CD4-positive, alpha-beta memory T cell (primary cell): ENCODE measurements around the gene TMEM235. TPM values are rescaled to one million over a fixed set of nuclear protein-coding genes. Genes with fewer than 3 reads are reported as not detected.
A peak's percentile ranks its signal among the peaks of the same experiment; 100 is the strongest.

ENCODE experiments used
- CTCF ChIA-PET: fragments of 350-600 bp; sonication (Branson Sonifier 250); formaldehyde crosslinking; loops from one replicate; lab custom pipeline; 2021; ENCODE audit warnings: inconsistent platforms; ENCODE audit not compliant: partially characterized antibody; lab: Charles Lee
- POLR2A ChIA-PET: fragments of 350-600 bp; sonication (Branson Sonifier 250); formaldehyde crosslinking; loops from one replicate; lab custom pipeline; 2021; ENCODE audit not compliant: partially characterized antibody; lab: Charles Lee
- DNase-seq, 5 donors: peaks; one replicate each; pipeline versions ENCODE4 v3.0.0 to v3.0.0-alpha.2; 2020 to 2022; ENCODE audit warnings: mixed read lengths in 1 of 5
- H3K27ac ChIP-seq: one replicate; pipeline ENCODE4 v1.7.0; 2013; ENCODE audit warnings: low read depth, low read length
- H3K27me3 ChIP-seq: 2 replicates; pipeline ENCODE4 v1.7.0; 2013; ENCODE audit warnings: mild to moderate bottlenecking, low read length, moderate library complexity; ENCODE audit not compliant: insufficient read depth
- H3K36me3 ChIP-seq: 2 replicates; pipeline ENCODE4 v1.7.0; 2013; ENCODE audit warnings: mild to moderate bottlenecking, low read length, moderate library complexity; ENCODE audit not compliant: insufficient read depth
- H3K4me1 ChIP-seq: 2 replicates; pipeline ENCODE4 v1.7.0; 2013; ENCODE audit warnings: mild to moderate bottlenecking, low read length, moderate library complexity; ENCODE audit not compliant: insufficient read depth
- H3K4me3 ChIP-seq, 2 donors: one replicate each; pipeline ENCODE4 v1.7.0; 2013; ENCODE audit warnings: low read length in 2 of 2, mild to moderate bottlenecking in 1 of 2
- H3K9me3 ChIP-seq, 2 donors: one replicate each; pipeline ENCODE4 v1.7.0; 2013; ENCODE audit warnings: low read length in 2 of 2, control low read depth in 1 of 2; ENCODE audit not compliant: control insufficient read depth in 1 of 2
- H3K27ac Mint-ChIP-seq, 7 donors: one replicate each; pipeline ENCODE4 v1.8.0; 2020 to 2021; ENCODE audit warnings: mixed read lengths in 7 of 7, mild to moderate bottlenecking in 6 of 7, inconsistent platforms in 3 of 7, moderate library complexity in 3 of 7
- H3K27me3 Mint-ChIP-seq, 2 donors: one replicate each; pipeline ENCODE4 v1.8.0; 2020 to 2021; ENCODE audit warnings: mixed read lengths in 2 of 2
- H3K36me3 Mint-ChIP-seq, 2 donors: one replicate each; pipeline ENCODE4 v1.8.0; 2020 to 2021; ENCODE audit warnings: mixed read lengths in 2 of 2, inconsistent platforms in 1 of 2, mild to moderate bottlenecking in 1 of 2
- H3K4me1 Mint-ChIP-seq, 4 donors: one replicate each; pipeline ENCODE4 v1.8.0; 2020 to 2021; ENCODE audit warnings: mixed read lengths in 4 of 4, mild to moderate bottlenecking in 1 of 4
- H3K4me3 Mint-ChIP-seq, 8 donors: one replicate each; pipeline ENCODE4 v1.8.0; 2020 to 2021; ENCODE audit warnings: mixed read lengths in 8 of 8, mild to moderate bottlenecking in 7 of 8, moderate library complexity in 6 of 8, inconsistent platforms in 3 of 8
- H3K9me3 Mint-ChIP-seq, 8 donors: one replicate each; pipeline ENCODE4 v1.8.0; 2020 to 2021; ENCODE audit warnings: mixed read lengths in 8 of 8, mild to moderate bottlenecking in 5 of 8, inconsistent platforms in 3 of 8, moderate library complexity in 1 of 8
- intact Hi-C: fragments of 100-400 bp; cut with micrococcal nuclease; formaldehyde crosslinking; loops from one replicate; pipeline ENCODE4 v1.15.1; 2023
- polyA plus RNA-seq, 2 donors: library from polyadenylated mRNA; unstranded; fragments of 300-500 nt; fragmentation: Illumina TruSeq; gene quantifications; one replicate each; pipeline ENCODE4 v1.2.3, GENCODE V29; 2021
- total RNA-seq, 2 experiments: library from RNA; stranded (reverse); gene quantifications; one replicate each; pipeline ENCODE4 v1.2.3, GENCODE V29; 2021

TMEM235 gene
- total and polyA plus RNA-seq, 4 experiments from 2014 or later = not detected

GRCh38 chr17:78205124-78205775, 26.2 kb upstream of the TMEM235 start:
- H3K4me3 ChIP-seq = no peak overlapping the region
- ChIA-PET CTCF (no interaction called here), POLR2A (no interaction called here)
- no peaks in the 10 kb centered on the region for H3K27me3 ChIP-seq
- peak overlapping the region in 1 of 7 donors; percentile 29 for H3K27ac Mint-ChIP-seq
- H3K36me3 ChIP-seq = no peaks in the 10 kb centered on the region
- no peaks in the 10 kb centered on the region for H3K36me3 Mint-ChIP-seq
- H3K27ac ChIP-seq = no peak overlapping the region
- H3K4me1 Mint-ChIP-seq = no peaks in the 10 kb centered on the region
- no peaks in the 10 kb centered on the region for H3K27me3 Mint-ChIP-seq
- intact Hi-C loops = no loop called here
- no peaks in the 10 kb centered on the region for H3K4me1 ChIP-seq
- no peaks in the 10 kb centered on the region for H3K9me3 Mint-ChIP-seq
- H3K9me3 ChIP-seq = no peaks in the 10 kb centered on the region
- no peak overlapping the region for H3K4me3 Mint-ChIP-seq
- no peak for DNase-seq

- no peak overlapping the region for H3K4me3 Mint-ChIP-seq
Measured at GRCh38 chr17:78206298-78206697, 25.1 kb upstream of the TMEM235 start.

GRCh38 chr17:78208486-78208885, 22.9 kb upstream of the TMEM235 start:
- ChIA-PET CTCF (no interaction called here), POLR2A (no interaction called here)
- Mint-ChIP-seq H3K4me1 (no peaks in the 10 kb centered on the region), H3K4me3 (no peak overlapping the region), H3K9me3 (no peaks in the 10 kb centered on the region), H3K36me3 (no peaks in the 10 kb centered on the region), H3K27me3 (no peaks in the 10 kb centered on the region), H3K27ac (no peak overlapping the region)
- Histone ChIP-seq H3K27ac (no peak overlapping the region), H3K4me1 (no peaks in the 10 kb centered on the region), H3K36me3 (no peaks in the 10 kb centered on the region), H3K27me3 (no peaks in the 10 kb centered on the region), H3K4me3 (no peak overlapping the region), H3K9me3 (no peaks in the 10 kb centered on the region)
- no peak for DNase-seq
- intact Hi-C loops = no loop called here

More at GRCh38 chr17:78206298-78206697, 25.1 kb upstream of the TMEM235 start:
- no peaks in the 10 kb centered on the region for H3K27me3 ChIP-seq
- no peaks in the 10 kb centered on the region for H3K9me3 ChIP-seq
- POLR2A ChIA-PET = no interaction called here
- CTCF ChIA-PET = interaction anchor here (0.8 kb wide), 1 partner anchor 14 kb away, joined by 4 read pairs; no protein-coding TSS in a partner anchor
- no peak overlapping the region for H3K27ac ChIP-seq
- no peak for DNase-seq
- Mint-ChIP-seq H3K27ac (no peak overlapping the region), H3K4me1 (no peaks in the 10 kb centered on the region), H3K36me3 (no peaks in the 10 kb centered on the region), H3K9me3 (no peaks in the 10 kb centered on the region), H3K27me3 (no peaks in the 10 kb centered on the region)
- no peaks in the 10 kb centered on the region for H3K36me3 ChIP-seq
- H3K4me1 ChIP-seq = no peaks in the 10 kb centered on the region
- intact Hi-C loops = no loop called here
- no peak overlapping the region for H3K4me3 ChIP-seq

- Mint-ChIP-seq H3K9me3 (no peaks in the 10 kb centered on the region), H3K4me3 (no peak overlapping the region), H3K27me3 (no peaks in the 10 kb centered on the region), H3K4me1 (peaks cover 3 to 9% (median 5%) of the 10 kb centered on the region in 4 donors), H3K27ac (peak overlapping the region in 1 of 7 donors; percentile 46), H3K36me3 (no peaks in the 10 kb centered on the region)
- DNase-seq = no peak
- ChIA-PET POLR2A (no interaction called here), CTCF (no interaction called here)
- no peak overlapping the region for H3K4me3 ChIP-seq
- H3K27me3 ChIP-seq = no peaks in the 10 kb centered on the region
- intact Hi-C loops = no loop called here
- no peaks in the 10 kb centered on the region for H3K36me3 ChIP-seq
- no peak overlapping the region for H3K27ac ChIP-seq
- H3K4me1 ChIP-seq = peaks cover 8% of the 10 kb centered on the region
- H3K9me3 ChIP-seq = no peaks in the 10 kb centered on the region
Measured at GRCh38 chr17:78210111-78210510, 21.3 kb upstream of the TMEM235 start.

GRCh38 chr17:78211032-78211431, 20.4 kb upstream of the TMEM235 start:
- H3K27ac Mint-ChIP-seq = no peak overlapping the region
- intact Hi-C loops = no loop called here
- no peaks in the 10 kb centered on the region for H3K27me3 Mint-ChIP-seq
- POLR2A ChIA-PET = no interaction called here
- Histone ChIP-seq H3K9me3 (no peaks in the 10 kb centered on the region), H3K4me3 (no peak overlapping the region), H3K27ac (no peak overlapping the region), H3K36me3 (no peaks in the 10 kb centered on the region), H3K4me1 (peaks cover 8% of the 10 kb centered on the region), H3K27me3 (no peaks in the 10 kb centered on the region)
- CTCF ChIA-PET = no interaction called here
- H3K4me3 Mint-ChIP-seq = no peak overlapping the region
- H3K36me3 Mint-ChIP-seq = no peaks in the 10 kb centered on the region
- H3K9me3 Mint-ChIP-seq = no peaks in the 10 kb centered on the region
- no peak for DNase-seq
- peaks cover 3 to 9% (median 5%) of the 10 kb centered on the region in 4 donors for H3K4me1 Mint-ChIP-seq

GRCh38 chr17:78214016-78214705, 17.3 kb upstream of the TMEM235 start, which contains the start of gene BIRC5:
TSS of gene BIRC5 (plus strand) at chr17:78214253. CDS start at chr17:78214317, 64 bp downstream.
- H3K4me3 ChIP-seq = peak within 1 kb of the TSS in 1 of 2 donors; percentile 69
- Mint-ChIP-seq H3K27ac (peak within 1 kb of the TSS in 2 of 7 donors; percentile 41 to 84), H3K4me1 (peaks cover 3 to 9% (median 5%) of the 10 kb centered on the region in 4 donors), H3K36me3 (no peaks in the 10 kb centered on the region), H3K9me3 (no peaks in the 10 kb centered on the region), H3K27me3 (no peaks in the 10 kb centered on the region), H3K4me3 (peak within 1 kb of the TSS; percentile 28 to 84 (median 74))
- no peaks in the 10 kb centered on the region for H3K36me3 ChIP-seq
- intact Hi-C loops = loop anchor here (1.0 to 2.0 kb wide), 2 partner anchors 39 to 74 kb away; no protein-coding TSS in a partner anchor
- no peaks in the 10 kb centered on the region for H3K27me3 ChIP-seq
- CTCF ChIA-PET = no interaction called here
- POLR2A ChIA-PET = interaction anchor here (2.1 kb wide), 1 partner anchor 74 kb away, joined by 8 read pairs; no protein-coding TSS in a partner anchor
- peaks cover 8% of the 10 kb centered on the region for H3K4me1 ChIP-seq
- peak; percentile 86 to 88 (median 87) for DNase-seq
- H3K27ac ChIP-seq = peak within 1 kb of the TSS; percentile 21
- no peaks in the 10 kb centered on the region for H3K9me3 ChIP-seq

- H3K36me3 ChIP-seq = no peaks in the 10 kb centered on the region
- H3K27me3 ChIP-seq = no peaks in the 10 kb centered on the region
- Mint-ChIP-seq H3K4me1 (peaks cover 3 to 9% (median 5%) of the 10 kb centered on the region in 4 donors), H3K9me3 (no peaks in the 10 kb centered on the region), H3K4me3 (peak overlapping the region; percentile 28 to 84 (median 72)), H3K36me3 (no peaks in the 10 kb centered on the region), H3K27me3 (no peaks in the 10 kb centered on the region), H3K27ac (peak overlapping the region in 1 of 7 donors; percentile 84)
- ChIA-PET POLR2A (interaction anchor here (2.1 kb wide), 1 partner anchor 75 kb away, joined by 8 read pairs; no protein-coding TSS in a partner anchor), CTCF (no interaction called here)
- peaks cover 8% of the 10 kb centered on the region for H3K4me1 ChIP-seq
- no peaks in the 10 kb centered on the region for H3K9me3 ChIP-seq
- intact Hi-C loops = loop anchor here (1.0 to 2.0 kb wide), 2 partner anchors 38 to 74 kb away; no protein-coding TSS in a partner anchor
- no peak for DNase-seq
- H3K4me3 ChIP-seq = peak overlapping the region in 1 of 2 donors; percentile 69
- H3K27ac ChIP-seq = peak overlapping the region; percentile 21
Measured at GRCh38 chr17:78214706-78215061, 16.7 kb upstream of the TMEM235 start.
